ENCODE data around the gene PUSL1. TPM values are rescaled to one million over a fixed set of nuclear protein-coding genes. Genes with fewer than 3 reads are reported as not detected.
A peak's percentile ranks its signal among the peaks of the same experiment; 100 is the strongest.

Gene PUSL1
- total and polyA plus RNA-seq, 2 of the 13 experiments (the other 11 are each of a cell fraction or from before 2014, with no cell fraction given): 8.3 to 22.2 TPM

DNA sequence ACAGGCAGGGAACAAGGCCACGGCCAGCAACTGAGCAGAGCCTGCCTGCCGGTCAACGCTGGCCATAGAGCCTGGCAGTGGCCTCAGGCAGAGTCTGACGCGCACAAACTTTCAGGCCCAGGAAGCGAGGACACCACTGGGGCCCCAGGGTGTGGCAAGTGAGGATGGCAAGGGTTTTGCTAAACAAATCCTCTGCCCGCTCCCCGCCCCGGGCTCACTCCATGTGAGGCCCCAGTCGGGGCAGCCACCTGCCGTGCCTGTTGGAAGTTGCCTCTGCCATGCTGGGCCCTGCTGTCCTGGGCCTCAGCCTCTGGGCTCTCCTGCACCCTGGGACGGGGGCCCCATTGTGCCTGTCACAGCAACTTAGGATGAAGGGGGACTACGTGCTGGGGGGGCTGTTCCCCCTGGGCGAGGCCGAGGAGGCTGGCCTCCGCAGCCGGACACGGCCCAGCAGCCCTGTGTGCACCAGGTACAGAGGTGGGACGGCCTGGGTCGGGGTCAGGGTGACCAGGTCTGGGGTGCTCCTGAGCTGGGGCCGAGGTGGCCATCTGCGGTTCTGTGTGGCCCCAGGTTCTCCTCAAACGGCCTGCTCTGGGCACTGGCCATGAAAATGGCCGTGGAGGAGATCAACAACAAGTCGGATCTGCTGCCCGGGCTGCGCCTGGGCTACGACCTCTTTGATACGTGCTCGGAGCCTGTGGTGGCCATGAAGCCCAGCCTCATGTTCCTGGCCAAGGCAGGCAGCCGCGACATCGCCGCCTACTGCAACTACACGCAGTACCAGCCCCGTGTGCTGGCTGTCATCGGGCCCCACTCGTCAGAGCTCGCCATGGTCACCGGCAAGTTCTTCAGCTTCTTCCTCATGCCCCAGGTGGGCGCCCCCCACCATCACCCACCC lies 22.9 kb downstream of the PUSL1 start, which contains the start of gene TAS1R3 (continued):
- TF ChIP-seq ARID4A (CRISPR knock-in tag; IDR thresholded peaks at IDR 0.05; ENCODE audit: borderline replicate concordance) (peak; percentile 24; the same call in 1 of the 2 replicates), SATB2 (CRISPR knock-in tag; IDR thresholded peaks at IDR 0.05) (no peak), STAT5B (CRISPR knock-in tag; IDR thresholded peaks at IDR 0.05) (no peak), TAF1 (CRISPR knock-in tag; IDR thresholded peaks at IDR 0.05) (0 out of 2 replicates have a peak, but pooled peaks have one; percentile 0), ZNF883 (CRISPR knock-in tag; IDR thresholded peaks at IDR 0.05; ENCODE audit: not compliant biosample characterization) (no peak), ZNF207 (IDR thresholded peaks at IDR 0.05; ENCODE audit: borderline replicate concordance) (no peak), CCAR2 (optimal IDR thresholded peaks at IDR 0.05; ENCODE audit: low read depth, low read length) (no peak), CHCHD3 (CRISPR knock-in tag; IDR thresholded peaks at IDR 0.05) (no peak), ZNF776 (CRISPR knock-in tag; IDR thresholded peaks at IDR 0.05) (0 out of 2 replicates have a peak, but pooled peaks have one; percentile 52), PTBP1 (IDR thresholded peaks at IDR 0.05; ENCODE audit: low read depth, low read length, poor library complexity, severe bottlenecking) (no peak), PHF8 (CRISPR knock-in tag; IDR thresholded peaks at IDR 0.05) (no peak), NFE2L1 (CRISPR knock-in tag; IDR thresholded peaks at IDR 0.05; ENCODE audit: borderline replicate concordance) (no peak), PCBP2 (optimal IDR thresholded peaks at IDR 0.05; ENCODE audit: low read depth, low read length, poor library complexity, severe bottlenecking) (no peak), PRMT3 (CRISPR knock-in tag; IDR thresholded peaks at IDR 0.05; ENCODE audit: borderline replicate concordance, low read depth) (no peak), PREB (CRISPR knock-in tag; IDR thresholded peaks at IDR 0.05) (no peak), KLF12 (CRISPR knock-in tag; IDR thresholded peaks at IDR 0.05; ENCODE audit: borderline replicate concordance) (no peak), ZNF225 (CRISPR knock-in tag; IDR thresholded peaks at IDR 0.05) (0 out of 2 replicates have a peak, but pooled peaks have one; percentile 47), SP4 (CRISPR knock-in tag; IDR thresholded peaks at IDR 0.05) (no peak)
- TF ChIP-seq, protein P1, sequence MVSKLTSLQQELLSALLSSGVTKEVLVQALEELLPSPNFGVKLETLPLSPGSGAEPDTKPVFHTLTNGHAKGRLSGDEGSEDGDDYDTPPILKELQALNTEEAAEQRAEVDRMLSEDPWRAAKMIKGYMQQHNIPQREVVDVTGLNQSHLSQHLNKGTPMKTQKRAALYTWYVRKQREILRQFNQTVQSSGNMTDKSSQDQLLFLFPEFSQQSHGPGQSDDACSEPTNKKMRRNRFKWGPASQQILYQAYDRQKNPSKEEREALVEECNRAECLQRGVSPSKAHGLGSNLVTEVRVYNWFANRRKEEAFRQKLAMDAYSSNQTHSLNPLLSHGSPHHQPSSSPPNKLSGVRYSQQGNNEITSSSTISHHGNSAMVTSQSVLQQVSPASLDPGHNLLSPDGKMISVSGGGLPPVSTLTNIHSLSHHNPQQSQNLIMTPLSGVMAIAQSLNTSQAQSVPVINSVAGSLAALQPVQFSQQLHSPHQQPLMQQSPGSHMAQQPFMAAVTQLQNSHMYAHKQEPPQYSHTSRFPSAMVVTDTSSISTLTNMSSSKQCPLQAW (CRISPR knock-in tag; IDR thresholded peaks at IDR 0.05): 0 out of 2 replicates have a peak, but pooled peaks have one; percentile 27
- TF ChIP-seq, protein P2, sequence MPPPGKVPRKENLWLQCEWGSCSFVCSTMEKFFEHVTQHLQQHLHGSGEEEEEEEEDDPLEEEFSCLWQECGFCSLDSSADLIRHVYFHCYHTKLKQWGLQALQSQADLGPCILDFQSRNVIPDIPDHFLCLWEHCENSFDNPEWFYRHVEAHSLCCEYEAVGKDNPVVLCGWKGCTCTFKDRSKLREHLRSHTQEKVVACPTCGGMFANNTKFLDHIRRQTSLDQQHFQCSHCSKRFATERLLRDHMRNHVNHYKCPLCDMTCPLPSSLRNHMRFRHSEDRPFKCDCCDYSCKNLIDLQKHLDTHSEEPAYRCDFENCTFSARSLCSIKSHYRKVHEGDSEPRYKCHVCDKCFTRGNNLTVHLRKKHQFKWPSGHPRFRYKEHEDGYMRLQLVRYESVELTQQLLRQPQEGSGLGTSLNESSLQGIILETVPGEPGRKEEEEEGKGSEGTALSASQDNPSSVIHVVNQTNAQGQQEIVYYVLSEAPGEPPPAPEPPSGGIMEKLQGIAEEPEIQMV (CRISPR knock-in tag; IDR thresholded peaks at IDR 0.05; ENCODE audit: low read depth): no peak

Measured in HepG2 (cell line).